Measurements from ENCODE around the gene NXPE1.

NXPE1 gene

DNA sequence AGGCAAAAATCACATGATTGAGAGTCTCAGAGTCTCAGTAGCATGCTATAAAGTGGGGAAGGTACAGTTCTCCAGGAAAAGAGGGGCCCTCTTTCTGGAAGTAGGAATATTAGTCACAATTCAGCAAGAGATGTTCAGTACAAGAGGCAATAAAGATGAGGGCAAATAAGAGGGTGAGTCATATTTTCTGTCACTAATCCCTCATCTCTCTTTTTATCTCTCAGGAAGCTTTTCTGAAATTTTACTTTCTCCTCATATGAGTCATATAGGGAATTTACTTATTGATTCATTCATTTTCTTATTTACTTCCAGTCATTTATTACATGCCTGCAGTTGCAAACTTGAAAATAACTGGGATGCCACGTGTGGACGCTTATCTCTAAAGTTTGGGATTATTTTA is 3.4 kb upstream of the NXPE1 start:
- no peak overlapping the region for H3K4me3 ChIP-seq (ENCODE audit: low read depth, low read length)

DNA sequence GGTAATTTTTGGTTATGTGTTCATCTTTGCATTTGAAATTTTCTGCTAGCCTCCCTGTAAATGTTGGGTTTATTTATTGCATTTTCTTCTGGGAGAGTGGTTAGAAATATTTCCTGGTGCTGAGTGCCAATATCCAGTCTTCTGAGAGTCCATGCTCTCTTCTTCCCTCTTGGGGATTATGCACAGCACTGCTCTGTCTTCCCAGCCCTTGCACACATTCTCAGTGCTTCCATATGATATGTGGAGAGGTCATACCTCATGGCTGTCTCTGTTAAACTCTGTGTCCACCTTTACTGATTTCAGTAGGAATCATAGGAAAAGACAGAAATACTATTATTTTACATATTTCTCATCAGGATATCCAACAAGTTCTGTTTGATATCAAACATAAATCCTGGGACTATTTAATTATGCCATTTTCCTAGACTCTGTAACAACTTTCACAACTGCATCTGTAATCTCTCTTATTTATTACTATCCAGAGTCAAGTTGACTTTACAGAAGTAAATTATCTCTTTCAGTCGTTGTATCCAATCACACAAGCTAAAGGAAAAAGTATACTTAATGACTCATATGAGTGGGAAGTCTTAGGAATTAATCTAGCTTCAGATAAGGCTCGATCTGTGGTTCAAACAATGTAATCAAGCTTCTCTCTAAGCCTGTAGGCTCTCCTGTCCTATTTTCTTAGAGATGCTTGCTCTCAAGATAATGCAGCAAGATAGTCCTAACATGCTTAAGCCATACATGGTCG is 2.7 kb upstream of the NXPE1 start:
- no peak overlapping the region for H3K4me3 ChIP-seq (ENCODE audit: low read depth, low read length)

DNA sequence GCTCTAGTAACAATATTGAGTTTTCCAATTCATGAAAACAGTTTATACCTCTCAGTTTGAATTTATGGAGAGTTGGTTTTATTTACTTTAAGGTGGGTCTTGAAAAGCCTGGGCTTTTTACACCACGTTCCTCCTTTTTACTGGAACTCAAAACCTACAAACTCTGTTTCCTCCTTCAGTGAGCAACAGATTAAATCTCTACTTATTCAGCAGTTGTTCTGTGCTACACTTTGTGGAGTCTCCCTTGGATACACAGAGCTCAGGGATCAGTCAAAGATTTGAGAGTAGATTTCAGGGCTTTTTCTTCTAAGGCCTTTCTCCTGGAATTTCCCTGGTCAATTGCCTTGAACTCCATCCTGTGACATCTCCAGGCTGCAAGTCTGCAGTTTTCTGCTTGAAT is 3.5 kb downstream of the NXPE1 start:
- no peak overlapping the region for H3K4me3 ChIP-seq (ENCODE audit: low read depth, low read length)

DNA sequence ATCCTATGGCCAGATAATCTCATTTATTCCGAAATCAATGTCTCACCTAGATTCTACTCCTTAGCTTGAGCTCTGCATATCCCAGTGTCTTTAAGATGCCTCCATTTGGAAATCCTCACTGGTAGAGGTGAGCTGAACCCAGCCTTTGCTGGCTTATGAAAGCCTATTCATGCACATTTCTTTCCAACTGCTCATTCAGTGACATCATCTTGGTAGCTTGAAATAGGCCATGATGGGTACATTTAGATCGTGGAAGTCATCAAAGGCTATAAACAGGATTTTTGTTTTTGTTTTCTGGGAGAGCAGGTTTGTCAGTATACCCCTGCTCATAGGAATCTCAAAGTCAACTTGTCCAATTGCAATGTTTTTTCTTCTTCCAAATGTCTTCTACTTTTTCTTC is 6.0 kb downstream of the NXPE1 start:
- H3K4me3 ChIP-seq (ENCODE audit: low read depth, low read length) = no peak overlapping the region

DNA sequence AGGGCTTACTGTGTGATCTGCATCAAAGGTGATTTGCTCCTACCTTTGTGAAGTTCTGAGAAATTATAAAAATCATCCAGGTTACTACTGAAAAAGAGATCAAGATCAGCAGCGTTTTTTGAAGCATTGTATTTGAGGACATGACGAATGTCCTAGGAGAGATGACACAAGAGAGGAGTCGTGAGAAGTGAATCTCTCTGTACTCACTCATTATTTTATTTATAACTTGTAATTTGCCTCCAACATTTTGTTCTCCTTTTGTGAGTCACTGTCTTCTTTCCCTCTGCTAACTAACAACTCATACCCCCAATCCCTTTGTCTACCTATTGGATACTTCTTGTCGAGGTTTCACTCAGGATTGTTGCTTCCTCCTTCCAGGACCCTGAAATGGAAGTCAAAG is 8.6 kb downstream of the NXPE1 start:
- no peak overlapping the region for H3K4me3 ChIP-seq (ENCODE audit: low read depth, low read length)

DNA sequence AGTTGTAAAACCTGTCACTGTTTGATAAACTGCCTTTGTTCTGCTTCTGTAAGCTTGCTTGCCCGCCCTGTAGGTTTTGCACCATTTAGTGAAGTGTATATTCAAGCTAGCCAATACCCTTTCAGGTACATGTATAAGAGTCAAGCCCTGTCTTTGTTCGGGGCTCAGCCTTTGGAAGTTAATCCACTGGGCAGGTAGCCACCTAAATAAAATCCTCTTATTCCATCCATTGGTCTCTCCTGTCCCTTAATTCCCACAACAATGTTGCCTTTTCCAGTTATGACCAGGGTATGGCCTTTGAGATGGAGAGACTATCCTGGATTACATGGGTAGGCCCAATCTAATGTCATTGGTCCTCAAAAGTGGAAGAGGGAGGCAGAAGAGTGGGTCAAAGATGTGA is 34.0 kb downstream of the NXPE1 start:
- no peak overlapping the region for H3K4me3 ChIP-seq (ENCODE audit: low read depth, low read length)

DNA sequence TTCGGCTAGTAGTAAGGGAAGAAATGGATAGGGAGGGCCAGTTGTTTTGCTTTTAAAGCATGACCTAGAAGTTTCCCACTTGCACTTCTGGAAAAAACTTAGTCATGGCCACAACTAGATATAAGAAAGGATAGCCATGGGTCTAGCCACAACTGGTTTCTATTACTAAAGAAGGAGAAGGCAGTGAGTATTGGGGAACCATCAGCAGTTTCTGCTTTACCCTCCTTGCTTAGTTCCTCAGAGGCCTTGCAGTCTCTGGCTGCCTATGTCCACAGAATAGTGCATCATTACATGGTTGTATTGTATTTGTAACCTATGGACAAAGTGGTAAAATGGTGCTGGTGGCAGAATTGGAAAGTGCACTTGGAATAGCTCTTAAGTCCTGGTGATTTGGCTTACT is 35.6 kb downstream of the NXPE1 start:
- H3K4me3 ChIP-seq (ENCODE audit: low read depth, low read length) = no peak overlapping the region

DNA sequence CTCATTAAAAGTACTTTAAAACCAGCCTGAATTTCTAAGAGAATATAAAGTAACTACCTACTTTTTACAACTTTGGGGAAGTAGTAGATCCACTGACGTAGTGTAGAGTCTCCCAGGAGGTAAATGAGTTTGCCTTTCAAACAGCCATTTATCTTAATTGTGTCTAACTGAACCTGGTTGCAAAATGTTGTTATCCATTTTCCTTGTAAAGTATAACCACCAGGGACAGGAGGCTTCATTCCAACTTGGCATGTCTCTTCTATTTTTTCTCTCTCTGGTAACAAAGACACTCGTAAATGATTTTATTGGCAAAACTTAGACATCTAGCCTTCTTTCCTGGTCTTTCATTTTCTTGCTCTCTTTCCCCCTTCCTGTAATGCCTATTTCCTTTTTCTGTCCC is 36.9 kb downstream of the NXPE1 start:
- no peak overlapping the region for H3K4me3 ChIP-seq (ENCODE audit: low read depth, low read length)

DNA sequence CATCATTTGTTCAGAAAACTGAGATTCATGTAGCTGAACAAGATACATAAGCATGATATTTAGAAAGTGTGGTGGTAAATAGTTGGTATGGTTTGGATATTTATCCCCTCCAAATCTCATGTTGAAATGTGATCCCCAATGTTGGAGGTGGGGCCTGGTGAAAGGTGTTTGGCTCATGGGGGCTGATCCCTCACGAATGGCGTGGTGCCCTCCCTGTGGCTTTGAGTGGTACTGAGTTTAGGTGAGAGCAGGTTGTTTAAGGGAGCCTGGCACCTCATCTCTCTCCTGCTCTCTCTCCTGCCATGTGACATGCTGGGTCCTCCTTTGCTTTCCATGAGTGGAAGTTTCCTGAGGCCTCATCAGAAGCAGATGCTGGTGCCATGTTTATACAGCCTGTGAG is 48.1 kb downstream of the NXPE1 start:
- no peak overlapping the region for H3K4me3 ChIP-seq (ENCODE audit: low read depth, low read length)

DNA sequence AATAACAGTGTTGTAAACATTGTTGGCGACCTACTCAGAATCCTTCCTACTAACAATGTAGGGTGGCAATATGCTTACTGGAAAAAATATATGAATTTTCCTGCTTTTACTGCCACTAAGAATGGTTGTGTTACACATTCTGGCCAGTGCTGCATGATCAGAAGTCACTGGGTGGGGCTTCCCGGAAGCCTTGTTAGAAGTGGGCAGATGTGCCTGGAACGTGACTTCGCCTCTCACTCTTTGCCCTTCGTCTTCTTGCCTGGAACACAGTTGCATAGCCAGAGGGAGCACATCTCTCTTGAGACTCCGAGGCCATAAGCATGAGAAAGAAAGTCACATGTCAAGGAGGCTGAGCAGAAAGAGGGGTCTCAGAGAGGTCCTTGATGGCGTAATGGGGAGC is 48.6 kb downstream of the NXPE1 start:
- no peak overlapping the region for H3K4me3 ChIP-seq (ENCODE audit: low read depth, low read length)

DNA sequence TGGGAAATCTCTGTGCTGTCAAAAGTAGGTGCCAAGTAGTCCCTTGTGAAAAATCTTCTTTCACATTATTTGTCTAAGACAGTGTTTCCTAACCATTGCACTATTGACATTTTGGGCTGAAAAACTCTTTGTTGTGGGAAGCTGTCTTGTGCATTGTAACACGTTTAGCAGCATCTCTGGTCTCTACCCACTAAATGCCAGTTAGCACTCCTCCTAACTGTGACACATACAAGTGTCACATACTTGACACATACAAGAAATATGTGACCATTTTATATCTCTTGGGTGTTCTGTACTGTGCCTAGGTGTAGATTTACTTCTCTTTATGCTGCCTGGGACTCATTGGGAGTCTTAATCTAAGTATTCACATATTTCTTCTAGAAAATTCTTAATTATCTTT is 57.8 kb downstream of the NXPE1 start:
- H3K4me3 ChIP-seq (ENCODE audit: low read depth, low read length) = no peak overlapping the region

DNA sequence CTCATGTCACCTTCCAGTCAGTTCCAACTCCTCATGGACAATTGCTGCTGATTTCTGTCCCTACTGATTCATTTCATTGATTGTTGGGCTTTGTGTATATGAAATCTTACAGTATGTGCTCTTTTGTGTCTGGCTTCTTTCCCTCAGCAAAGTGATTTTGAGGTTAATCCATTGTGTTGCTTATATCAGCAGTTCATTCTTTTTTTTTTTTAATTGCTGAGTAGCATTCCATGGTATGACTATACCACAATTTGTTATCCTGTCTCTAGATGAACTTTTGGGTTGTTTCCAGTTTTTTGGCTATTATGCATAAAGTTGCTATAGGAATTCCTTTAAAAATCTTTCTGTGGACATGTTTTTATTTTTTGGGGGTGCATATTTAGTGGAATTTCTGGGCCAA is 59.9 kb downstream of the NXPE1 start:
- no peak overlapping the region for H3K4me3 ChIP-seq (ENCODE audit: low read depth, low read length)

DNA sequence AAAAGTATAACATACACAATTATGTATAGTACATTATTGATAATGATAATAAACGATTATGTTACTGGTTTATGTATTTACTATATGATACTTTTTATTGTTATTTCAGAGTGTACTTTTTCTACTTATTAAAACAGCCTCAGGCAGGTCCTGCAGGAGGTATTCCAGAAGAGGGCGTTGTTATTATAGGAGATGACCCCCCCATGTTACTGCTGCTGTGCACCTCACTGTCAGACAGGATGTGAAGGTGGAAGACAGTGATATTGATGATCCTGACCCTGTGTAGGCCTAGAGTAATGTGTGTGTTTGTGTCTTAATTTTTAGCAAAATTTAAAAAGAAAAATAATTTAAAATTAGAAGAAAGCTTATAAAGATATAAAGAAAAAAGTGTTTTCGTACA is 62.8 kb downstream of the NXPE1 start:
- H3K4me3 ChIP-seq (ENCODE audit: low read depth, low read length) = no peak overlapping the region

DNA sequence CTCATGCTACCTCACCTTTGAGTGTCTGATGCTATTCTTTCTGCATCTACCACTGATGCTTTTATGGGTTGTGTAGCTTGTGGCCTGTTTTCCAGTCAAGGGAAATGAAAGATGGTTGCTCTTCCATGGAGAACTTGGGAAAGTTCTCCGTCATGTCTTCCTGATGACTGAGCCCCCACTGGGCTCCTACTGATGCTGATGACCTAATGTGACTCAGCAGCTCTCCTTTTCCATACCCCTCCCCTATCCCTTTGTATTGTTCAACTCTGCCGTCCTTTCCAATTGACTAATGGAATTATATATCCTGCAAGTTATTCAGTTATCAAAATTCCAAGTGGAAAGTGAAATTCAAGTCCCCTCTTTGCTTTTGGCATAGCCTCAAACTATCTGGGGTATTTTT is 75.8 kb downstream of the NXPE1 start:
- H3K4me3 ChIP-seq (ENCODE audit: low read depth, low read length) = no peak overlapping the region

DNA sequence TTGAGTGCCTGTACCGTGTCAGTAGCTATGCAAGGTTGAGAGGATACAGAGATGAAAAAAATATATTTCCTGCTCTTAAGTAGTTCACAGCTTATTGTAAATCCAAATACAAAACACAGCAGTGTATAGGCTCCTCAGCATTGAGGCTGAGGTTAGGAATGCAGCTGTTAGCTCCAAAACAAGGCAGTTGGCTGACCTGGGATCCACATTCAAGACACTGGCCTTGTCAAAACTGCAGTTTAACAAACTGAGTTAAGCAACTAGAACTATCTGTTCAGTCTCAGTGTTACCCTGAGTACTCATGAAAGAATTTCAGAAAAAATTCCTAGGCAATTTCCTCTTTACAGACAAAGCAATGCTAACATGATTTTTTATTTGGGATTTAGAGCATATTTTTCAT is 77.6 kb downstream of the NXPE1 start:
- no peak overlapping the region for H3K4me3 ChIP-seq (ENCODE audit: low read depth, low read length)

DNA sequence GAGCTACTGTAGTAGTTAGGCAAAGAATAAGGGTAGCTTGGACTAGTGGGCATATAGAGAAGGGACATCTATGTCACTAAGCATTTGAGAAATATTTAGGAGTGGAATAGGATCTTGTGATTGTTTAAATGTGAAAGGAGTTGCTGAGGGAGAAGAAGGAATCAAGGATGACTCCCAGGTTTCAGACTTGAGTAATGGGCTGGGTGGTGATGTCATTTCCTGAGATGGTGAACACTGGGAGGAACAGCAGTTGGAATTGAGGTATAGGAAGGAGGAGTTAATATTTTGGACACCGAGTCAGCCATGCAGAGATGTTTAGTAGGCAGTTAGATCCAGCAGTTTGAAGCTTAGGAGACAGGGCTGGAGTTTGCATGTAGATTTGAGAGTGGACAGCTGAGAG is 80.3 kb downstream of the NXPE1 start:
- H3K4me3 ChIP-seq (ENCODE audit: low read depth, low read length) = no peak overlapping the region

DNA sequence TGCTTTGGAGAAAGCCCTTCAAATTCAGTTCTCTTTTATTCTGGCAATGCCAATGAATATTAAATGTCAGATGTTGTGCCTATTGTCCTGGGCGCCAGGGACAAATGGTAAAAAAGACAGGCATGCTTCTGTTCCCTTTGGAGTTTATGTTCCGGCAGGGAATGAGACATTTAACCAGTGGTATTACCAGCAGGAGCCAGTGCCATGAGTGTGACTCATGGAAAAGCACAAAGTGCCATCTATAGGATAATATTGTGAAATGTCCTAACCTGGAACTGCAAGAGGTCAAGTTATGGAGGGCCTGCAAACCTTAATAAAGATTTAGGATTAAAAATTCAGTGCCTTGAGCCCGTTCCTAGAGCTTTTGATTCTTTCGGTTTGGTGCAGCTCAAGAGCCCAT is 80.9 kb downstream of the NXPE1 start:
- no peak overlapping the region for H3K4me3 ChIP-seq (ENCODE audit: low read depth, low read length)

DNA sequence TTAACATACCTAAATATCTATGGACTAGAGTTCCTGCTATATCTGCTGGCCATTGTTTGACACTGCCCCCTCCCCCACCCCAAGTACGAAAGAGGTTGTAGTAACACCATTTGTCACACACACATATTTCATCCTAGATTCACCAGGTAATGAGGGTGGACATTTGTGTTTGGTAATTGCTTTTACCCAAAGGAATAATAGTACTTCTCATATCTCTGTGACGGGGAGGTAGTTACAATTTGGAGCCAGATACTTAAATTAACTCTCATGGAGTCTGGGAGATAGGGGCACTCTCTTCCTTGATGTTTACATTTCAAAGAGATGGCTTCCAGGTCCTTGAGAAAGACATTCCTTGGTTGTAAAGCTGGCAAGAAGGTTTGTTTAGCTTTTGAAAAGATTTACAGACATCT is 81.7 kb downstream of the NXPE1 start:
- H3K4me3 ChIP-seq (ENCODE audit: low read depth, low read length) = no peak overlapping the region

DNA sequence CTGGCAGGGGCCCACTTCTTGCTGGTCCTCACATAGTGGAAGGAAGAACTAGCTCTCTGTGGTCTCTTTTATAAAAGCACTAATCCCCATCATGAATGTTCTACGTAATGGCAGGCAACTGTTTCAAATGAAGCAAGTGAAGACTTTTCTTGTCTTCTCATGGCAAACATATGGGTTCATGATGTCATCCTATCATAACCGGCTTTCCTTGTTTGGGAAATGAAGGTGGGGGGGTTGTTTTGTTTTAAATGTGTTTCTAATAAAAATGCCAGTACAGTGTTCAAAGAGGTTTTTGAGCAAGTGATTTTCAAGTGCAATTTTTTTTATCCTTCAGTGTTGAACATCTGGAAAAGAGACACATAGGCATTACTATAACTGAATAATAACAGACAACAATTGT is 87.0 kb downstream of the NXPE1 start:
- no peak overlapping the region for H3K4me3 ChIP-seq (ENCODE audit: low read depth, low read length)

Data from iPS-11a (cell line).